HG03439 (cell line): Measurements from ENCODE around the gene CD48.
"Not testable (repeated sequence)": the region's sequence is repeated elsewhere in the genome, so short reads cannot be mapped to it uniquely, and the experiment has no call there.

Source experiments
- ATAC-seq: cut with Tn5 transposase; IDR thresholded peaks from one replicate; pipeline ENCODE4 v1.9.1; 2021; ENCODE audit warnings: mild to moderate bottlenecking, moderate library complexity; ENCODE audit not compliant: unreplicated experiment

CD48 gene

DNA sequence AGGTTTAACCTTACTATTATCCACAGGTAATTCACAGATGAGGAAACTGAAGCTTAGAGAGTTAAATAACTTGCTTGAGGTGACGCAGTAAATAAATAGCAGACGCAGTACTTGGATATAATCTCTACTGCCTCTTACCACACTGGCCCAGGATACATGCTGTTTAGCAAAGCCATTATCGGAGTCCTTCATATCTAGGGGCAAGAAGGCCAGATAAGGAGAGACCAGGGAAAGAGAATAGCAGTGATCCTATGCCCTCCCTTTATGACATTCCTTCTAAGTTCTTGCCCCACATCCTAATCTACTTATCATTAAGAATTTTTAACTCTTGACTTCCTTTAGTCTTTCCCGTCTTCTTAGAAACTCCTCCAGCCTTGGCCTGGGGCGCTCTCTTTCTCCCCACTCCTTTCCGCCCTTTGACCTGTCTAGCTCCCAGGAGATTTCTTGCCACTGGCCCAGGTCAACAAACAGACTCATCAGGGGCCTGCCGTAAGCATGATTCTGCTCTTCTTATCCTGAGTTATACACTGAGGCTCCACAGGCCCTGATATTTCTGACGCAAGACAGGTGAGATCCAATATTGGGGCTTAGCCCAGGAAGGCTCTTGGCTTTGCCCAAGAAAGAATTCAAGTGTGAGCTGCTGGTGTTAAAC, 53.3 kb downstream of the CD48 start:
- no peak for ATAC-seq

DNA sequence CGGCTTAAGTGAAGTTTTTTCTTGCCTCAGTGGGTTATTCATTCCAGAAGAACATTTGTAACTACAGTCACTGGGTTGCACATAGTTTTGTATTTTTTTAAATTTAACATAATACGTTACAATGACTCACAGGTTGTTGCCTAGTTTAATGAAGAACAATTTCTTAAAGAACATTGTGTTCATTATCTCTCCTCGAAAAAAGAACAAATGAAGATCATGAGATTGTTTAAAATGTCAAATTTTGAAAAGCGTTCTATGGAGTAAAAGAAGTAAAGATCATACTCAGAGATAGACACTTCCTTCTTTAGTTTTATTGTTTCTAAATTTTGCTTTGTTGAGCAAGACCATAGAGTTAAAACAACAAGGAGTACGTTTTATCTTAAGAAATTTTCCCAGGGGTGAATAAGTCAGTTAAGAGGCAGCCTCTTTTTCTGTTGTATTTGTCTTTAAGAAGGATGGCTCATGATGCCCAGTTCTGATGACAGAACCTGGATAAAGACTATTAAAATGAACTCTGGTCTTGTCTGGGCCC, 54.3 kb downstream of the CD48 start:
- no peak for ATAC-seq

DNA sequence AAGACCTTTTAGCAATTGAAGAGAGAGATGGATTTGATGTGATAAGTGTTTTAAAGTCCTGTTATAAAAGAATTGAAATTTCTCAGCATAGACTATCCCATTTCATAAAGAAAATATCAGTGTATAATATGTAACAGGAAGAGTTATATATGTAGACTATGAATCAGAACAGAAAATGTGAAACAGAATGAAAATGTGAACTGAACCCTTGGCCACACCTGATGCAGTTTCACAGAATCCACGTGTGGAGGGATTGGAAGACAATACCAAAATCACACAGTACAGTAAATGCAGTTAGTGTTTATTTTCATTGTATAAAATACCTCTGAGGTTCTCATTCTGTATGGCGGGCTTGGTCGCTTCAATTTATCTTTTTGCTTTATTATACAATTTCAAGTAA, 54.9 kb downstream of the CD48 start:
- ATAC-seq = no peak

DNA sequence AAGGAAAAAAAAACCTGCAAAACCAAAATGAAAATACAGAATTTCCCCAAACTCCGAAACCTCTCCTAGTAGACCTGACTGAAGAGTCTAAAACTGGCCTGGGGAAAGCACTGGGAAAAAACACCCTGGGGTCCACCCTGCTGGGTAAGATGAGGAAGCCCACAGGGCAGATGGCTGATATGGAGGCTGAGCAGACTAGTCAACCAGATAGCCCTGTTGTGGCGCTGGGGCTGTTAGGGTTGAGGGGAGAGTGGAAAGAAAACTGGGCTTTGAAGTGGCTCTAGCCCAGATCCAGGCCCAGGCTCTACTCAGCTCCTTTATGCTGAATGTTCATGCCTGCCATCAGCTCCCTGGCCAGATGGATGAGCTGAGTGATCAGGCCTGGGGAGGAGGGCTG, 58.0 kb downstream of the CD48 start:
- no peak for ATAC-seq

DNA sequence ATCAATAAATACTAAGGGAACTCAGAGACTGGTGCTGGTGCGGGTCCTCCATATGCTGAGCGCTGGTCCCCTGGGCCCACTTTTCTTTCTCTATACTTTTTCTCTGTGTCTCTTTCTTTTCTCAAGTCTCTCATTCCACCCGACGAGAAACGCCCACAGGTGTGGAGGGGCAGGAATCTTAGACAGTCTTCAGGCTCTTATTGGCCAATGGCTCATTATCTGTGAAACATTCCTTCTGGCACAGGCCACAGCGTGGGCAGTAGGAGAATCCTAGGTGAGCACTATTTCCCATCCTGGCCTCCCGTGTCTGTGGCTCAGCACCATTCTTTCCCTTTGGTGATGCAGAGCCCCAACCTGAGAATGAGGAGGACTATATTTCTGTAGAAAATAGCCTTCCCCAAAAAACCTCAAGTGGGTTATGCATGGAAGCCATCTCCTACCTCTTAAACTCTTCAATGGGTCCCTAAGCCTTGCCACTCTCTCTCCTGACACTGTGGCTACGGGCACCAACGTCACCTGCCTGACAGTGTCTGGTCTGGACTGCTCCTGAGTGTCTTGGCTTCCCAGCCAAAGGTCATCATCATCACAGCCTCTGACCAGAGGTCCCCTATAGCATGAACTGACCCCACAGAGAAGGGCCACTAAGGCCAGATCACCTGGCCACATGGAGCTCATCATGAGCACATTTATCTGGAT, 58.5 kb downstream of the CD48 start:
- ATAC-seq = no peak

DNA sequence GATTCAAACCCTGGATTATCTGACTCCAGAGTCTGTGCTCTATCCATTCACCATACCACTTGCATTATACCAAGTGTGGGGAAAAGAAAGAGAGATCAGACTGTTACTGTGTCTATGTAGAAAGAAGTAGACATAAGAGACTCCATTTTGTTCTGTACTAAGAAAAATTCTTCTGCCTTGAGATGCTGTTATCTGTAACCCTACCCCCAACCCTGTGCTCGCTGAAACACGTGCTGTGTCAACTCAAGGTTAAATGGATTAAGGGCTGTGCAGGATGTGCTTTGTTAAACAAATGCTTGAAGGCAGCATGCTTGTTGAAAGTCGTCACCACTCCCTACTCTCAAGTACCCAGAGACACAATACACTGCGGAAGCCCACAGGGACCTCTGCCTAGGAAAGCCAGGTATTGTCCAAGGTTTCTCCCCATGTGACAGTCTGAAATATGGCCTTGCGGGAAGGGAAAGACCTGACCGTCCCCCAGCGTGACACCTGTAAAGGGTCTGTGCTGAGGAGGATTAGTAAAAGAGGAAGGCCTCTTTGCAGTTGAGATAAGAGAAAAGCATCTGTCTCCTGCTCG, 59.5 kb downstream of the CD48 start:
- ATAC-seq = not testable (repeated sequence)

DNA sequence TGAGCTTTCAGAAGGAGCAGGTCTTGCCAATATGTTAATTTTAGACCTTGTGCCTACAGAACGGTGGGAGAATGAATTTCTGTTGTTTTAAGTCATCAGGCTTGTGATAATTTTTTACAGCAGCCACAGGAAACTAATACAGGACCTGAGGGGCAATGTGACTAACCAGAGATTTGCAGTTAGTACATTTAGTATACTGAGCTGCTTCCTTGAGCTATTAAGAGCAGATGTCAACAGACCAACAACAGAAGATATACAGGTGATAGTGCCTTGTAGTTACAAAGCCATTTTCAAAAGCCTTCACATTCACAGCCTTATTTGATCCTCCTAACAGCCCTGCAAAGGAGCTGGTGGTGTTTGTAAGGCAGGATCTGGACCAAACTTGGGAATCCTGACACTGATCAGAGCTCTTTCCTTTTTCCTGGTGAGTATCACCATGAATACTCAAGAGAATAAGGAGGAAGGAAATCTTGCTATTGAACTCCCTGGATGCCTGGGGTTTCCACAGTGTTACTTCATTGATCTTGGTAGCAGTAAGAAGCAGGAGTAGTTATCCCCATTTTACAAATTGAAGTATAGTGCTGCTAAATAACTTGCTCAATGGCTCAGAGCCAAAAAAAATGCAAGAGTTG, 60.1 kb downstream of the CD48 start:
- no peak for ATAC-seq

DNA sequence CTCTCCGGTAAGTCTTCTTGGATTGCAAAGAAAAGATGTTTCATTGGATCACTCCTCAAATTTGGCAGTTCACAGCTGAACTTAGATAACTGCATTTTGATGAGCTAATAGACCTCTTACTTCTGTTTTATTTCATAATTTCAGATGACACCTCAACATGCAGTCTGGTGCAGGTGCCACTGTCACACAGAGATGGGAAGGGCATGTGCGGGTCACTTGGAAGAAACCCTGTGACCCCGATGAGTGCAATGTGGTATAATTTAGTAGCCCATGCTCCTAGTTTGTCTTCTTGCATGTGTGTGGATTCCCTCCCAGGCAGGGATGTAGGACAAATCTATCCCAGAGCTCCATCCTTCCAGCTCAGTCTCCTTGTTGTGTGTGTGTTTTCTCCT, 64.3 kb downstream of the CD48 start:
- no peak for ATAC-seq

DNA sequence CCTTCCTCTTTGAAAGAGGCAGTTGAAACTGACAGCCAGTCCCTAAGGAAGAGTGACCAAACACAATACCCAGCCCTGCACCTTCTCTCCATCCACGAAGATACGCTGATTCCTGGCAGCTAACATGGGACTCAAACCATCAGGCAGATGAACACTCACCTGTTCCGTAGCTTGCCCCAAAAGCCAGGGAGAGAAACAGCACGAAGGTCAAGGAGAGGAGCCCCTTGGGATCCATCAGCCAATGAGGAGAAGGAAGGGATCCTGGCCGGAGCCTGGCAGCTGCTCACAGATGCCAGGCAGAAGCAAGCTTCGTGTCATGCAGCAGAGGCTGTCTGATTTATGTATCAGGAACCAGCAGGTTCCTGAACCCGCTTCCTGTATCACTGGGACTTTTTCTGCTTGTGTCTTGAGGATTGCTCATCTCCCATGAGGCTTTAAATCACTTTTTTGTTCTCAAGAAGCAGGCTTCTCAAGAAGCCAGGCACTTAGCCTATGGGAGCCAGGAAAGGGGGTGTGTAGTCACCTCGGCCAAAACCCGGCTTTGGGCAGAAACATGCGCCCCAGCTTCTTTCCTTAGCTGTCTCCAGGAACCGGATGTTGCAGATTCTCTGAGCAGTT, 64.8 kb downstream of the CD48 start, which contains the start of gene SLAMF1:
Gene SLAMF1 (minus strand): TSS at position 334 of the 618 bp plus-strand sequence. CDS start 99 bp downstream, at position 235.
- ATAC-seq = no peak

DNA sequence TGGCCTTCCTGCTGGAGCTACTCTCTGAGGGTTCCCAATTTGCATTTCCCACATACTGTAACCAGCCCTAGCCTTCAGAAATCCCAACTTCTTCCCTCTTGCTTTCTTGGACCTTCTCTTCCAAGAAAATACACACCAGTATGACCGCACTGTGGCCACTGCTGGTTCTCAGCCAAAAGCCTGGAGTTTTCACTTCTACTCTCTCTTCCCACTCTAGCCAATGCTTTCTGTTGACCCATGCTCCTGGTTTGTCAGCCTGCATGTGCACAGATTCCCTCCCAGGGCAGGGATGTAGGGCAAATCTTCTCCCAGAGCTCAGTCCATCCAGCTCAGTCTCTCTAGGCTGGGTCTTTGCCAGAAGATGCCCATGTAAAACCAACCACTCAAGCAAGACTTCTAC, 65.4 kb downstream of the CD48 start:
- ATAC-seq = no peak

DNA sequence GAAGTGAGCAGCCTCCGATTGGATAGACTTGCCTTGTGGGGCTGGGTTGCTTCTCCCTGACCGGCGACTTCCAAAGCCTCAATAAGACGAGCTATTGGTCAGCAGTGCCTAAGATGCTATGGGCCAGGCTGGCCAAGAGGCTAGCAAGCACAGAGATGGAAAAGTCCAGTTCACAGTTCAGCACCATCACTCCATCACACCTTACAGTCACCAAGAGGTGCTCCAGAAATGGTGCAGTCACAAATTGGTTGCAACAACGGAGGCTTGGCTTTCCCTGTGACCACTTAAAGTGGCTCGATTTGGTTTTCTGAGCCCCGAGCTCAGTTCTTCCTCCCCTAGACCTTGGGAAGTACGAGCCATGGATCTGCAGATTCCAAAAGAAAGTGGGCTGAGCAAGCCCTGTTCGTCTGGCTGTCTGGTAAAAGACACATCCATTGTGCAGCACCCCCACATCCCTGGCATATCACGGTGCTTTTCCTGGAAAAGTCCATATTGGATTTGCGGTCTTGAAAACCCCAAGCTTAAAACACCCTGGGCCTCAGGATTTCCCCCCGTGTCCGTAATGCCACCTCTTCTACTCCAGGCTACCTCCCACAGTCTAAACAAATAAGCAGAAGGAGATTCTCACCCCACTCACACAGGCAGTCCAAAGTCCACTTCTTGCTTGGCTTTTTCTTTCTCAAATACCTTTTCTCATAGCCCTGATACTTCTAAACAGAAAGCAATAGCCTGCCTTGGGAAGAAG, 66.1 kb downstream of the CD48 start:
- ATAC-seq = no peak

DNA sequence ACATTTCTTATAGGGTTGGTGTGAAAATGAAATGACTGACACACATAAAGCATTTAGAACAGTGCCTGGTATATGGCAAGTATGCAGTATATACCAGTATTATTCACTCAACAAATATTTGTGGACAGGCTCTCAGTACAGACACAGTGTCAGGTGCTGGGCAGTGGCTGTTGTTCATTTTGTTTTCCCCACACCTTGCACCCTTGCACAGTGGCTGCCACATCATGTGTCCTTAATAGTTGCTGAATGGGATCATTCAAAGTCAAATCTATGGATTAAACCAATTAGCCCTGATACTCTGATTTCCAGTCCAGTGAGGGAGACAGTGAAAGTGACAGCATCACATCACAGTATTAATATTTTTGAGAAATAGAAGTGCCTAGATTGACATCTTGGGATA, 67.2 kb downstream of the CD48 start:
- no peak for ATAC-seq

DNA sequence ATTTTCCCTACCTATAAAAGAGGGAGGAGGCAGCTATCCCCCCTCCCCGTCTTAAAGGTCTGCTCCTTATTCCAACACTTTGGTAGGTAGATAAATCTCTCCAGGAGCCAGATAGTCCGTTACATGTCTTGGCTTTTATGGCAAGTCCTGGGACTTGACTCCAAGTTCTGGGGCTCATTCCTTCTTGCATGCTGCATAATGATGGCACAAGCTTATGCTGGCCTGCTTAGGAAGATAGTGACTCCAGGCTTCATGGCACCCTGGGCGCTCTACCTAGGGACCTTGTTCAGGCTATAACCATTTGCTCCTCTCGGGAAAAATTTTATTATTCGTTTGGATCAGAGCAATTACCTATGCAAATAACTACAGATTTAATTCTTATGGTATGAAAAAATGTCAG, 68.5 kb downstream of the CD48 start:
- ATAC-seq = no peak

DNA sequence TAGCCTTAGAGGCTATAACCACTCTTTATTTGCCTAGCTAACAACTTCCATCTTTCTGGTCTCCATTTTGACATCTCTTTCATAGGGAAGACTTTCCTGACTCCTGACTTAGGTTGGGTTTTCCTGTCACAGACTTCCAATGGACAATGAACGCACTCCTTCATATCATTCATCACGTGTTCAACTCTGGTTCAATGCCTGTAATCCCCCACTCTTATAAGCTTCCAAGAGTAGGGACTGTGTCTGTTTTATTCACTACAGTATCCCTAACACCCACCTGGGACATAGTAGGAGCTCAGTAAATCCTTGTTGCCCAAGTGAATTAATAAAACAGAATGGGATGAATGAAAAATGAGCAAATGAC, 69.4 kb downstream of the CD48 start:
- no peak for ATAC-seq

DNA sequence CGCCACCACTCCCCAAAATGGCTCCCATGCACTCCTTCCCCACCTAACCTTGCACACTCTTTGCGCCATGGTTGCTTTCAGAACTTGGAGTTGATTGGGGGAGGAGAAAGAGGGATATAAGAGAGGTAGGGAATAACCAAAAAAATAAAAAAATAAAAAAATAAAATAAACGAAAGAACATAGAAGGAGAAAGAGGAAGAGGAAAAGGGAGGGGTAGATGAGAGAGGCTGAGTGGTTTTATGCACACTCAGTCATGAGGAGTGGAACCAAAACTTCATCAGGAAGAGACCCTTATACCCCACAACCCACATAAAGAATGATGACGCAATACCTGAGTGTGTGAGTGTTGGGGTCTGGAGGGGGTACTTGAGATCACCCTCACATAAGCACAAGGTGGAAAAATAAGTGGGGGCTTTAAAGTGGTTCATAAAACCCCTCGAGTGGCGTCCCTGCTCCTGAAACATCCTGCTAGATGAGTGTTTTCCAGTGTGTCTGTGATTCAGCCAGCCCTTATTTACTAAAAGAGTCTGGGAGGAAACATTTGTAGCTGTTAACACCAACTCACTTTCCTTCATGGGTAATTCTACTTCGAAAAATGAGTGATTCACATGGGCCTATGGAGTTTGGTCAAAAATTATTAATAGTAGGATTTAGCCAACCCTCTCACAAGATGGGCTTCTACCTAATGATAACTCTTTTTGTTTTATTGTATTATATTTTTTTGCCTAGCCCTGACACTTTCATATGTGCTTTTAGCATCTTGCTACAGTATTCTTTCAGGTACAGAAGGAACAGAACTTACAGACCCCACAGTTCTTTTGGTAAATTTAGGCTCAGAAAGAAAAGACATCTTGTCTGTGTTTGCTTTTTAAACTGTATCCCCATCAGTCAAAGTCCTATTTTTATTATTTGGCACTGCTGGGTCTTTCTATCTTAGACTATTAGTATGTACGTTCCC, 70.0 kb downstream of the CD48 start:
- ATAC-seq = no peak

DNA sequence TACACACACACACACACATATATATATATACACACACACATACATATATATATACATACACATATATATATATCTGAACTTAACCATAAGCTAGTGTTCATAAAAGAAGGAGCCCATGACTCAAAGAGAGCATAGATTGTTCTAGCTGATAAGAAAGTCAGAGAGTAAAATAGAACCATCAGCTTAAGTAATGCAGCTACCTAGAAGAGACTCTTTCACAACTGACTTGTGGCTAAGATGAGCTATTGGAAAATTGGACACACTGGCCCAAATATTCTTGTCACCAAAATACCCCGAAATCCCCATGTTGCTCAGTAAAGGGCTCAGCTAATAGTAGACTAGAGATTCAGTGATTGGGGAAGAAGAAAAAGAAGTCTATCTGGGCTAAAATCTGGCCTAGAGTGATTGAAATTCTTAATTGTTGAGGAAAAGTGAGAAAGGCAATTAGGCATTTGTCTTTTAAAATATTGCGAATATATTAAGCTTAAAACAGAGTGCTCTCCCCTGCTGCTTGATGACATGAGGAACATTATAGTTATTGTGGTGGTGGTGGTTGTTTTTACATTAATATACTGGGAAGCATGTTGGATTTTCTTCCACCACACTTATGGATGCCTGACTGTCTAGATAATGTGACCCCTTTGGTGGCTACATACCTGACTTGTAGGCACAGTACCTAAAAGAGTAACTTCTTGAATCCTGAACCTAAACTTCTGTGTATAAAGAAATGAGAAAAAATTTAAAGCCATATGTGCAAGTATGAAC, 71.1 kb downstream of the CD48 start:
- ATAC-seq = no peak

DNA sequence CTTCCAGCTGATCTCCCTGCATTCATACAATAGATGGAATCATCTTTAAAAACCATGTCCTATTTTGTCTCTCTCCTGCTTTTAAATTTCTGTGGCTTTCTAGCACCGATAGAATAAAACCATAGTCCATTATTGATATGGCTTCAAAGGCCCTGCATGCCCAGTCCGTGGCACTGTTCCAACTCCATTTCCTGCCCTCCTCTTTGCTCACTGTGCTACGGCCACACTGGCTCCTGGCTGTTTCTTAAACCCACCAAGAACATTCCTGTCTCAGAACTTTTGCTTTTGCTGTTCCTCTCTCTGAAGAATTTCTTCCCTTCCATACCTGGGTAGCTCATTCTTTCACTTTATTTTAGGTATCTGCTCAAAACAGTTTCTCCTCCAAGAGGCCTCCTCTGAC, 72.0 kb downstream of the CD48 start:
- no peak for ATAC-seq

DNA sequence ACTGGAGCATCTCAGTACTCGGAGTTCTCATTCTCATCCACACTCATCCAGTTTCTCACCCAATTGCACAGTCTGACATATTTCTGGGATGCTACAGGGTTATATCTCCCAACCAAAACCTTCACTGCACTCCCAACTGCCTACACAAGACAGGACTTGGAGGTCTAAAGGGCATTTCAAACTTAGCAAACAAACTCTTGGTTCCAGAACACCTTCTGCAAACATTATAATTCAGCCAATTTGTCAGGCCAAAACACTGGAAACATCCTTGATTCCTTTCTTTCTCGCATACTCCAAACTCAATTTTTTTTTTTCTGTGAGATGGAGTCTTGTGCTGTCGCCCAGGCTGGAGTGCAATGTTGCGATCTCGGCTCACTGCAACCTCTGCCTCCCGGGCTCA, 72.7 kb downstream of the CD48 start:
- no peak for ATAC-seq

DNA sequence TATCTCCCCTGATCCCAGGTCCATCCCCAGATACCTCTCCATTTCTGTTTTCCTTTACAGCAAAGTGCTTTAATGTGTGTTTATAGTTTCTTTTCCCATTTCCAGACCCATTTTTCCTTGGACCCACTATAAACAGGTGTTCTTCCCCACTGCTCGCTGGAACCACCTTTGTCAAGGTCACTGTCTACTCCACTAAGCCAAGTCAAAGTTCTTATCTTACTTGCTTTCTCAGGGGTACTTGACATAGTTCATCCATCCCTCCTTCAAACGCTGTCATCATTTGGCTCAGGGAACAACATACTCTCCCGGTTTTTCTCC, 73.1 kb downstream of the CD48 start:
- ATAC-seq = no peak
